ENCODE data around the gene ANKS3.

The ANKS3 gene

GRCh38 chr16:4706871-4707270 lies 27.2 kb downstream of the ANKS3 start:
- Histone ChIP-seq H3K4me1 (ENCODE audit: control insufficient read depth in 1 of 2, insufficient read depth in 1 of 2, low read depth in 1 of 2, low read length in 1 of 2) (no peaks in the 10 kb centered on the region), H3K4me3 (ENCODE audit: low read depth in 1 of 2, low read length in 1 of 2) (no peak overlapping the region)

GRCh38 chr16:4704913-4705312 lies 29.2 kb downstream of the ANKS3 start:
- Histone ChIP-seq H3K4me3 (ENCODE audit: low read depth in 1 of 2, low read length in 1 of 2) (no peak overlapping the region), H3K27me3 (no peaks in the 10 kb centered on the region), H3K9me3 (no peaks in the 10 kb centered on the region), H3K36me3 (peaks cover 15% of the 10 kb centered on the region), H3K4me1 (ENCODE audit: control insufficient read depth in 1 of 2, insufficient read depth in 1 of 2, low read depth in 1 of 2, low read length in 1 of 2) (no peaks in the 10 kb centered on the region), H3K27ac (no peak overlapping the region)
- TF ChIP-seq CTCF (IDR thresholded peaks at IDR 0.05) = no peak

More at GRCh38 chr16:4706871-4707270, 27.2 kb downstream of the ANKS3 start:
- Histone ChIP-seq H3K27me3 (no peaks in the 10 kb centered on the region), H3K36me3 (peaks cover 3% of the 10 kb centered on the region), H3K27ac (no peak overlapping the region), H3K9me3 (no peaks in the 10 kb centered on the region)
- no peak for TF ChIP-seq CTCF (IDR thresholded peaks at IDR 0.05)

GRCh38 chr16:4704491-4704890 lies 29.6 kb downstream of the ANKS3 start:
- H3K9me3 ChIP-seq = no peaks in the 10 kb centered on the region
- no peaks in the 10 kb centered on the region for H3K27me3 ChIP-seq
- no peaks in the 10 kb centered on the region for H3K4me1 ChIP-seq (ENCODE audit: control insufficient read depth in 1 of 2, insufficient read depth in 1 of 2, low read depth in 1 of 2, low read length in 1 of 2)
- no peak overlapping the region for H3K4me3 ChIP-seq (ENCODE audit: low read depth in 1 of 2, low read length in 1 of 2)
- no peak overlapping the region for H3K27ac ChIP-seq
- TF ChIP-seq CTCF (IDR thresholded peaks at IDR 0.05) = no peak
- peaks cover 15% of the 10 kb centered on the region for H3K36me3 ChIP-seq

GRCh38 chr16:4703906-4704305 lies 30.2 kb downstream of the ANKS3 start:
- Histone ChIP-seq H3K36me3 (peaks cover 21% of the 10 kb centered on the region), H3K9me3 (no peaks in the 10 kb centered on the region), H3K4me3 (ENCODE audit: low read depth in 1 of 2, low read length in 1 of 2) (no peak overlapping the region), H3K27ac (no peak overlapping the region), H3K4me1 (ENCODE audit: control insufficient read depth in 1 of 2, insufficient read depth in 1 of 2, low read depth in 1 of 2, low read length in 1 of 2) (no peaks in the 10 kb centered on the region), H3K27me3 (no peaks in the 10 kb centered on the region)
- no peak for TF ChIP-seq CTCF (IDR thresholded peaks at IDR 0.05)

GRCh38 chr16:4702466-4702808 lies 31.6 kb downstream of the ANKS3 start:
- Histone ChIP-seq H3K27me3 (no peaks in the 10 kb centered on the region), H3K9me3 (no peaks in the 10 kb centered on the region), H3K4me1 (ENCODE audit: control insufficient read depth in 1 of 2, insufficient read depth in 1 of 2, low read depth in 1 of 2, low read length in 1 of 2) (peaks cover 0 to 4% of the 10 kb centered on the region in 2 experiments), H3K36me3 (peaks cover 34% of the 10 kb centered on the region), H3K4me3 (ENCODE audit: low read depth in 1 of 2, low read length in 1 of 2) (no peak overlapping the region), H3K27ac (no peak overlapping the region)
- TF ChIP-seq CTCF (IDR thresholded peaks at IDR 0.05) = no peak
